Tibial artery (tissue), 4 donors: ENCODE data around the gene STAT4.
A peak's percentile ranks its signal among the peaks of the same experiment; 100 is the strongest.

Experiments
- DNase-seq, 2 donors: peaks; one replicate each; pipeline ENCODE4 v3.0.0-alpha.2; 2019
- H3K27ac ChIP-seq, 2 donors: fragments of 200-600 bp; sonication (generic) in 1 of 2; 1 replicate in 1 of 2; 2 replicates in 1 of 2; pipeline ENCODE4 v1.5.1; 2018 to 2019; ENCODE audit warnings: mild to moderate bottlenecking in 1 of 2
- H3K27me3 ChIP-seq, 2 donors: fragments of 200-600 bp; sonication (generic) in 1 of 2; one replicate each; pipeline versions ENCODE4 v1.5.1 to v1.6.0; 2016 to 2019
- H3K36me3 ChIP-seq, 3 donors: fragments of 200-600 bp; sonication (generic) in 2 of 3; one replicate each; pipeline ENCODE4 v1.5.1; 2016 to 2019; ENCODE audit warnings: mild to moderate bottlenecking in 2 of 3
- H3K4me1 ChIP-seq, 4 donors: fragments of 200-600 bp; sonication (generic) in 2 of 4; 1 replicate in 3 of 4; 2 replicates in 1 of 4; pipeline ENCODE4 v1.5.1; 2016 to 2019
- H3K4me3 ChIP-seq, 2 donors: fragments of 200-600 bp; sonication (generic) in 1 of 2; 1 replicate in 1 of 2; 2 replicates in 1 of 2; pipeline ENCODE4 v1.5.1; 2018 to 2019; ENCODE audit warnings: mild to moderate bottlenecking in 2 of 2
- H3K9me3 ChIP-seq, 3 donors: fragments of 200-600 bp; sonication (generic) in 1 of 3; one replicate each; pipeline ENCODE4 v1.5.1; 2016 to 2019
- intact Hi-C: fragments of 100-400 bp; cut with DNase I; formaldehyde crosslinking; loops from one replicate; pipeline ENCODE4 v1.15.0; 2023; ENCODE audit warnings: low total_unique reads
- TF ChIP-seq, protein P1 (sequence below), 2 experiments: fragments of 200-600 bp in 1 of 2; fragments of 450-650 bp in 1 of 2; IDR thresholded peaks; one replicate each; pipeline ENCODE4 v1.5.1; 2017 to 2019; ENCODE audit warnings: antibody characterized with exemption in 2 of 2, mild to moderate bottlenecking in 1 of 2, moderate library complexity in 1 of 2

Gene STAT4

DNA sequence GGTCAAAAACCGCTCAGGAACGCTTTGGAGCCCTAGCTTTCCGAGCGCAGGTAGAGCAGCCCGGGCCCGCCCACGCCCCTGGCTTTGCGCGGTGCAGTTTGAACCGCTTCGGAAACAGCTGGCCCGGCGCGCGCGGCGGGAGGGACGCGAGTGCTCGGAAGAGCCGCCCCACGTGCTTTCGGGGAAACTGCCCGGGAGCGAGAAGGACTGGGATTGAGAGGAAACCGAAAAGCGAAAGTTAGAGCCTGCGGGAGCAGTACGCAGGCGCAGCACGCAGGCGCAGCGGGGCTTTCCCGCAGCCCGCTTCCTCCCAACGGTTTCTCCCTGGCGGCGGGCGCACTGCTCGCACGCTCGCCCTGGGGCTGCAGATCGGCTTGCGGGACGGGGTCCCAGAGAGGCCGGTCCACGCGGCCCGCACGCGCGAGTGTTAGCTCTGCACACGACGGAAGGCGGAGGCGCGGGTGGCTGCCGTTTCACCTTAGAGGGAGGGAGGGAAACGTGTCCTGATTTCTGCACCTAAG, 130.5 kb downstream of the STAT4 start:
- peak overlapping the region; percentile 68 to 77 for H3K4me3 ChIP-seq
- H3K9me3 ChIP-seq = no peaks in the 10 kb centered on the region
- peak overlapping the region; percentile 75 to 90 for H3K27ac ChIP-seq
- DNase-seq = peak; percentile 91 to 97
- intact Hi-C loops = no loop called here
- no peaks in the 10 kb centered on the region for H3K27me3 ChIP-seq
- TF ChIP-seq, protein P1, sequence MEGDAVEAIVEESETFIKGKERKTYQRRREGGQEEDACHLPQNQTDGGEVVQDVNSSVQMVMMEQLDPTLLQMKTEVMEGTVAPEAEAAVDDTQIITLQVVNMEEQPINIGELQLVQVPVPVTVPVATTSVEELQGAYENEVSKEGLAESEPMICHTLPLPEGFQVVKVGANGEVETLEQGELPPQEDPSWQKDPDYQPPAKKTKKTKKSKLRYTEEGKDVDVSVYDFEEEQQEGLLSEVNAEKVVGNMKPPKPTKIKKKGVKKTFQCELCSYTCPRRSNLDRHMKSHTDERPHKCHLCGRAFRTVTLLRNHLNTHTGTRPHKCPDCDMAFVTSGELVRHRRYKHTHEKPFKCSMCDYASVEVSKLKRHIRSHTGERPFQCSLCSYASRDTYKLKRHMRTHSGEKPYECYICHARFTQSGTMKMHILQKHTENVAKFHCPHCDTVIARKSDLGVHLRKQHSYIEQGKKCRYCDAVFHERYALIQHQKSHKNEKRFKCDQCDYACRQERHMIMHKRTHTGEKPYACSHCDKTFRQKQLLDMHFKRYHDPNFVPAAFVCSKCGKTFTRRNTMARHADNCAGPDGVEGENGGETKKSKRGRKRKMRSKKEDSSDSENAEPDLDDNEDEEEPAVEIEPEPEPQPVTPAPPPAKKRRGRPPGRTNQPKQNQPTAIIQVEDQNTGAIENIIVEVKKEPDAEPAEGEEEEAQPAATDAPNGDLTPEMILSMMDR (IDR thresholded peaks at IDR 0.05) = peak in 1 of 2 experiments; percentile 41
- H3K4me1 ChIP-seq = peaks cover 0 to 14% (median 6%) of the 10 kb centered on the region in 4 donors
- H3K36me3 ChIP-seq = no peaks in the 10 kb centered on the region

DNA sequence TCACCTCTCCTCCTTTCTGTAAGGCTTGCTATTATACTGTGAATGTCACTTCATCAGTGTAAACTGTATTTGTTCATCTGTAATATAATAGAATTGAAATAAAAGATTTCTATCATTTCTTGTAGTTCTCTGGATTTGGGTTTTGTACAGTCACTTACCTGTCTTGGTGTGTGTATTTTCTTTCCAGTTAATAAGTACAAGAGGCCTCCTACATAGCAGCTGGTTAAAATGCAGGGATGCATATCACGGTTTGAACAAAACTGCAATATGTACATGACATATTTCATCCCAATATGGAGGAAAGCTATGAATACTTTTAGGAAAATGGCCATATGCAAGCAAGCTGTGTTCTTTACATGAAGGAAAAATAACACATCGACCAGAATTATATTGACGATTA, 131.4 kb downstream of the STAT4 start:
- Histone ChIP-seq H3K36me3 (no peaks in the 10 kb centered on the region), H3K4me1 (peaks cover 0 to 19% (median 8%) of the 10 kb centered on the region in 4 donors), H3K9me3 (no peaks in the 10 kb centered on the region), H3K4me3 (no peak overlapping the region), H3K27me3 (no peaks in the 10 kb centered on the region), H3K27ac (peak overlapping the region in 1 of 2 donors; percentile 90)
- no peak for DNase-seq
- intact Hi-C loops = no loop called here
- TF ChIP-seq, protein P1 (IDR thresholded peaks at IDR 0.05) = no peak

DNA sequence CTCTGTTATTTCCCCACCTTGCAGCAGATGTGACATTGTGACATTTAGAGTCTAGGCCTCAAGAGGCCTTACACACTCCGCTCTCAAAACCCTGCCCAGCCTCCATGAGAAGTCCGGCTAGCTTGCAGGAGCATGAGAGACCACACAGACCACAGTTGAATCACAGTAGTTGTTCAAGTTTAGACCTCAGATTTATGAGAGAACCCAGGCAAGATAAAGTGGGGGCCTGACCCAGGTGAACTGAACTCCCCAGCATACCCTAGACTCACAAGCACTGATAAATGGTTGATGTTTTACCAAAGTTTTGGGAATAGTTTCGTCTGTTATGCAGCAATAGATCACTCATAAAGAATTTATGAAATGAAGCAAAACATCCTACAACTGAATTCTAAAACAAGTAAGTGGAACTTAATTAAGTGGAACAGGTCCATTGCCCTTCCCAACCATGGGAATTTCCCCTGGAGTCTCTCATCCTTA, 132.1 kb downstream of the STAT4 start:
- peaks cover 0 to 19% (median 8%) of the 10 kb centered on the region in 4 donors for H3K4me1 ChIP-seq
- TF ChIP-seq, protein P1 (IDR thresholded peaks at IDR 0.05) = no peak
- H3K36me3 ChIP-seq = no peaks in the 10 kb centered on the region
- DNase-seq = no peak
- H3K27me3 ChIP-seq = no peaks in the 10 kb centered on the region
- H3K4me3 ChIP-seq = no peak overlapping the region
- no peaks in the 10 kb centered on the region for H3K9me3 ChIP-seq
- H3K27ac ChIP-seq = no peak overlapping the region
- intact Hi-C loops = no loop called here

DNA sequence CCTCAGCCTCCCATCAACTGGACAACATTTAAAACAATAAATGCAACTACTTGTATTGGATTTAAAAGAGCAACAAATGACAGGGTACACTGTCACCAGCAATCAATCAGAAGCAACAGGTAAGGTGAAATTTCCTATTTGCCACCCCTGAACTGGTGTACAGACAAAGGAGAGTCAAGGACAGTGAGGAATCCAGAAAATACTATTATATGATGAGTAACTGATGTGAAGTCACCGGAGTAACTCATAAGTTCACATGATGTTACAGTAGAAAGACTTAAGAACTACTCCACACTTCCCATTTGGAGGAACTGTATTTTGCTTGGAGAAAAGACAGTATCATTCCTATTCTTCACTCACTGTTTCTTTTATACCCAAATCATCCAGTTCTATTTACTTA, 132.7 kb downstream of the STAT4 start:
- Histone ChIP-seq H3K4me3 (no peak overlapping the region), H3K9me3 (no peaks in the 10 kb centered on the region), H3K27me3 (no peaks in the 10 kb centered on the region), H3K27ac (no peak overlapping the region), H3K36me3 (no peaks in the 10 kb centered on the region), H3K4me1 (peaks cover 0 to 23% (median 9%) of the 10 kb centered on the region in 4 donors)
- no peak for DNase-seq
- intact Hi-C loops = no loop called here
- TF ChIP-seq, protein P1 (IDR thresholded peaks at IDR 0.05) = no peak

DNA sequence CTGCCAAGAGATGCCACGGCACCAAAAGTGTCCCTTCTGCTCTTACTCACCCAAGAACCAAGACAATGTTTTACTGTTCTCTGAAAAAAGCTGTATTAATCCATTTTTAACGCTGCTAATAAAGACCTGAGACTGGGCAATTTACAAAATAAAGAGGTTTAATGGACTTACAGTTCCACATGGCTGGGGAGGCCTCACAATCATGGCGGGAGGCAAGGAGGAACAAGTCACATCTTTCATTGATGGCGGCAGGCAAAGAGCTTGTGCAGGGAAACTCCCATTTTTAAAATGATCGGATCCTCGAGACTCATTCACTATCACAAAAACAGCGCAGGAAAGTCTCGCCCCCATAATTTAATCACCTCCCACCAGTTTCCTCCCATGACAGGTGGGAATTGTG, 135.0 kb downstream of the STAT4 start:
- no peaks in the 10 kb centered on the region for H3K9me3 ChIP-seq
- no peaks in the 10 kb centered on the region for H3K27me3 ChIP-seq
- no peak overlapping the region for H3K27ac ChIP-seq
- H3K36me3 ChIP-seq = no peaks in the 10 kb centered on the region
- H3K4me3 ChIP-seq = no peak overlapping the region
- no peak for DNase-seq
- H3K4me1 ChIP-seq = peaks cover 0 to 36% (median 16%) of the 10 kb centered on the region in 4 donors
- intact Hi-C loops = no loop called here
- TF ChIP-seq, protein P1 (IDR thresholded peaks at IDR 0.05) = no peak
